ENCODE measurements around the gene PXMP4.
A peak's percentile ranks its signal among the peaks of the same experiment; 100 is the strongest.

Gene PXMP4

DNA sequence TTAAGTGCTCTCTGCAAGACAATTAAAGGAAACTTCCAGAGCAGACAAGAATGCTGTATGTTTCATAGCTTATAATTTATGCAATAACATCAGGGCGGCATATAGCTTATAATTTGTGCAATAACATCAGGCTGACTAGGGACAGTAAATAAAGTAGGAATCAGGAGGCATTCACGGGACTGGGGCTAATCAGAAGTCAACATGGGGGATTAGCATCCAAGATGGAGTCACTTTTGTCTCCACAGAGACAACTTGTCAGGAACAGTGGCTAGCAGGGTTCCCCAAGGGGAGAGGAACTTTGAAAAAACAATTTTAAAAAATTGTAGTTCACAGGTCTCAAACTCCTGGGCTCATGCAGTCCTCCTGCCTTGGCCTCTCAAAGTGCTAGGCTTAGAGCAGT, 8.4 kb upstream of the PXMP4 start:
- no peaks in the 10 kb centered on the region for H3K9me3 ChIP-seq (ENCODE audit: insufficient read depth, low read depth, low read length)
- H3K4me3 ChIP-seq (ENCODE audit: low read depth, low read length), result no peak overlapping the region
- H3K4me2 ChIP-seq (ENCODE audit: low read length), result no peak overlapping the region
- H4K12ac ChIP-seq (ENCODE audit: low read depth, low read length), result no peak overlapping the region
- no peak overlapping the region for H3K23ac ChIP-seq (ENCODE audit: low read length)
- peaks cover 5 to 12% of the 10 kb centered on the region in 2 experiments for H3K4me1 ChIP-seq (ENCODE audit: control insufficient read depth in 1 of 2, insufficient read depth in 2 of 2, low read length in 2 of 2)
- no peak overlapping the region for H3K18ac ChIP-seq (ENCODE audit: low read length)
- H3K9ac ChIP-seq (ENCODE audit: low read length), result no peak overlapping the region
- no peak overlapping the region for H2BK5ac ChIP-seq (ENCODE audit: low read depth, low read length, poor library complexity)
- no peak overlapping the region for H3K14ac ChIP-seq (ENCODE audit: low read length)
- H3K36me3 ChIP-seq (ENCODE audit: control insufficient read depth in 1 of 2, insufficient read depth in 2 of 2, low read length in 2 of 2), result no peaks in the 10 kb centered on the region
- no peak overlapping the region for H2AK5ac ChIP-seq (ENCODE audit: low read length)
- no CpG with 5 or more reads among the region's 2 CpGs for WGBS (ENCODE audit: extremely low coverage, insufficient coverage, insufficient read length)
- no peak overlapping the region for H3K4ac ChIP-seq (ENCODE audit: low read depth, low read length)
- no peak overlapping the region for H2AFZ ChIP-seq (ENCODE audit: insufficient read depth, low read length, poor library complexity)
- no peak overlapping the region for H4K91ac ChIP-seq (ENCODE audit: low read depth, low read length)
- H3K79me1 ChIP-seq (ENCODE audit: low read length), result peaks cover 12% of the 10 kb centered on the region
- DNase-seq, result peak in 1 of 2 donors; percentile 13
- H3K27ac ChIP-seq (ENCODE audit: low read depth, low read length), result no peak overlapping the region
- H3K79me2 ChIP-seq (ENCODE audit: control insufficient read depth, insufficient read depth, low read length, poor library complexity), result peaks cover 4% of the 10 kb centered on the region
- H2BK12ac ChIP-seq (ENCODE audit: low read length), result no peak overlapping the region
- H3K27me3 ChIP-seq (ENCODE audit: insufficient read depth, low read length), result no peaks in the 10 kb centered on the region
- no peak overlapping the region for H2BK120ac ChIP-seq (ENCODE audit: insufficient read depth, low read length, poor library complexity)
- no peak overlapping the region for H4K8ac ChIP-seq (ENCODE audit: low read depth, low read length)

DNA sequence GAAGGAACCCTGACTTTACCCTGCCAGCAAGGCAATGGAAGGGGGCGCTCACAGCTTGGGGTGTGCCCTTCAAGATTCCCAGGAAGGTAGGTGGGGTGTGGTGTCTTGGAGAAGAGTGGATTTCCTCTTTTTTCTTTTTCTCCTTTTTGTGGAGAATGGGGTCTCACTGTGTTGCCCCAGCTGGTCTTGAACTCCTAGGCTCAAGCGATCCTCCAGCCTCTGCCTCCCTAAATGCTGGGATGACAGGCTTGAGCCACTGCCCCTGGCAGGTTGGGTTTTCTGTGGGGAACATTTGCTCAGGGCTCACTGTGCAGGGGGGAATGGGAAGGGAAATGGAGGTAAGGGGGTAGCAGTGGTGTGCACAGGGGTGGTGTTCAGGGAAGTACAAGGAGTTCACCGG, 7.7 kb upstream of the PXMP4 start:
- no peak for DNase-seq
- Histone ChIP-seq H3K18ac (ENCODE audit: low read length) (no peak overlapping the region), H2BK120ac (ENCODE audit: insufficient read depth, low read length, poor library complexity) (no peak overlapping the region), H3K9me3 (ENCODE audit: insufficient read depth, low read depth, low read length) (no peaks in the 10 kb centered on the region), H3K27ac (ENCODE audit: low read depth, low read length) (no peak overlapping the region), H3K27me3 (ENCODE audit: insufficient read depth, low read length) (no peaks in the 10 kb centered on the region), H3K23ac (ENCODE audit: low read length) (no peak overlapping the region), H4K91ac (ENCODE audit: low read depth, low read length) (no peak overlapping the region), H3K79me2 (ENCODE audit: control insufficient read depth, insufficient read depth, low read length, poor library complexity) (peaks cover 4% of the 10 kb centered on the region), H3K14ac (ENCODE audit: low read length) (no peak overlapping the region), H3K4me1 (ENCODE audit: control insufficient read depth in 1 of 2, insufficient read depth in 2 of 2, low read length in 2 of 2) (peaks cover 2 to 10% of the 10 kb centered on the region in 2 experiments), H3K4me3 (ENCODE audit: low read depth, low read length) (no peak overlapping the region), H2BK5ac (ENCODE audit: low read depth, low read length, poor library complexity) (no peak overlapping the region), H3K4me2 (ENCODE audit: low read length) (no peak overlapping the region), H4K8ac (ENCODE audit: low read depth, low read length) (no peak overlapping the region), H2BK12ac (ENCODE audit: low read length) (no peak overlapping the region), H2AK5ac (ENCODE audit: low read length) (no peak overlapping the region), H3K79me1 (ENCODE audit: low read length) (peaks cover 10% of the 10 kb centered on the region), H3K36me3 (ENCODE audit: control insufficient read depth in 1 of 2, insufficient read depth in 2 of 2, low read length in 2 of 2) (no peaks in the 10 kb centered on the region), H2AFZ (ENCODE audit: insufficient read depth, low read length, poor library complexity) (no peak overlapping the region), H4K12ac (ENCODE audit: low read depth, low read length) (peak overlapping the region; percentile 16), H3K9ac (ENCODE audit: low read length) (no peak overlapping the region), H3K4ac (ENCODE audit: low read depth, low read length) (no peak overlapping the region)
- WGBS (ENCODE audit: extremely low coverage, insufficient coverage, insufficient read length), result no CpG with 5 or more reads among the region's 3 CpGs

DNA sequence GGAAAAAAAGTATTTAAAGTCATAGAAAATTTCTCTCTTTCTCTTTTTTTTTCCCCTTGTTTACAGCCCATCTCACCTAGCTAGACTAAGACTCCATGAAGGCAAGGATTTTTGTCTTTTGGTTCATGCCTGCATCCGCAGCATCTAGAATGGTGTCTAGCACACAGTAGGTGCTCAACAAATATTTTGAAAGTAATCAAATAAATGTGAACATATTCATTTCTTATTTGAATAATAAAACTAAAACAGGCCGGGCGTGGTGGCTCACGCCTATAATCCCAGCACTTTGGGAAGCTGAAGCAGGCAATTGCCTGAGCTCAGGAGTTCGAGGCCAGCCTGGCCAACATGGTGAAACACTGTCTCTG, 7.0 kb upstream of the PXMP4 start:
- Histone ChIP-seq H3K27ac (ENCODE audit: low read depth, low read length) (no peak overlapping the region), H2BK12ac (ENCODE audit: low read length) (no peak overlapping the region), H2BK120ac (ENCODE audit: insufficient read depth, low read length, poor library complexity) (no peak overlapping the region), H3K27me3 (ENCODE audit: insufficient read depth, low read length) (no peaks in the 10 kb centered on the region), H3K4ac (ENCODE audit: low read depth, low read length) (no peak overlapping the region), H3K9ac (ENCODE audit: low read length) (no peak overlapping the region), H3K36me3 (ENCODE audit: control insufficient read depth in 1 of 2, insufficient read depth in 2 of 2, low read length in 2 of 2) (no peaks in the 10 kb centered on the region), H4K12ac (ENCODE audit: low read depth, low read length) (no peak overlapping the region), H2BK5ac (ENCODE audit: low read depth, low read length, poor library complexity) (no peak overlapping the region), H3K9me3 (ENCODE audit: insufficient read depth, low read depth, low read length) (no peaks in the 10 kb centered on the region), H4K91ac (ENCODE audit: low read depth, low read length) (no peak overlapping the region), H3K14ac (ENCODE audit: low read length) (no peak overlapping the region), H3K79me1 (ENCODE audit: low read length) (peaks cover 3% of the 10 kb centered on the region), H2AFZ (ENCODE audit: insufficient read depth, low read length, poor library complexity) (no peak overlapping the region), H4K8ac (ENCODE audit: low read depth, low read length) (no peak overlapping the region), H3K79me2 (ENCODE audit: control insufficient read depth, insufficient read depth, low read length, poor library complexity) (no peaks in the 10 kb centered on the region), H3K4me1 (ENCODE audit: control insufficient read depth in 1 of 2, insufficient read depth in 2 of 2, low read length in 2 of 2) (peaks cover 2 to 5% of the 10 kb centered on the region in 2 experiments), H3K23ac (ENCODE audit: low read length) (no peak overlapping the region), H2AK5ac (ENCODE audit: low read length) (no peak overlapping the region), H3K4me3 (ENCODE audit: low read depth, low read length) (no peak overlapping the region), H3K4me2 (ENCODE audit: low read length) (no peak overlapping the region), H3K18ac (ENCODE audit: low read length) (no peak overlapping the region)
- no peak for DNase-seq
- no CpG with 5 or more reads among the region's 5 CpGs for WGBS (ENCODE audit: extremely low coverage, insufficient coverage, insufficient read length)

DNA sequence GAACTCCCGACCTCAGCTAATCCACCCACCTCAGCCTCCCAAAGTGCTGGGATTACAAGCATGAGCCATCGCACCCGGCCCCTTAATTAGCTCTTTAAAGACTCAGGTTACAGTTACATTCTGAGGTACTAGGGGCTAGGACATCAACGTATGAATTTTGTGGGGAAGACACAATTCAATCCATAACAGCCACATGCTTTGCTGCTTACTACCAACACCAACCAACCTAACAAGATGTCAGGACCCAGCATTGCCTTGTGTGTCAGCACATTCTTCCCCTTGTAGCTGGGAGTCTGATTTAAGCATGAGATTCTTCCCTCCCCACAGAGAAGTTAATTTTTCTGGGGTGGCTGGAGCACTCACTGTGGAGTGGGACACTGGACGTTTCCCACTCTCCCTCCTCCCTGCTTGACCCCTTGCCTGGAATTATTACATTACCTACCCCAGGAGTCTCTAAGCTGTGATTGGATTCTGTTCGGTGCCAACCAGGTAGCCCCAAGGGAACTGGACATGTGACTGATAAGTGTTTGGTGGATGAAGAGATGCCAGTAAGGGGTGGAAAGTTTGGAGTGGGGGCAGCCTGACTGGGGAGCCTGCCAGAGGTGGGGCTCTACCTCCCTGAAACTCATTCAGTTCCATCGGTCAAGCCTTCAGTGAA, 5.6 kb upstream of the PXMP4 start:
- Histone ChIP-seq H3K4me1 (ENCODE audit: control insufficient read depth in 1 of 2, insufficient read depth in 2 of 2, low read length in 2 of 2) (no peaks in the 10 kb centered on the region), H4K91ac (ENCODE audit: low read depth, low read length) (no peak overlapping the region), H4K12ac (ENCODE audit: low read depth, low read length) (no peak overlapping the region), H3K4me3 (ENCODE audit: low read depth, low read length) (no peak overlapping the region), H3K9me3 (ENCODE audit: insufficient read depth, low read depth, low read length) (no peaks in the 10 kb centered on the region), H3K4me2 (ENCODE audit: low read length) (no peak overlapping the region), H3K23ac (ENCODE audit: low read length) (no peak overlapping the region), H3K27ac (ENCODE audit: low read depth, low read length) (no peak overlapping the region), H4K8ac (ENCODE audit: low read depth, low read length) (no peak overlapping the region), H3K4ac (ENCODE audit: low read depth, low read length) (no peak overlapping the region), H3K36me3 (ENCODE audit: control insufficient read depth in 1 of 2, insufficient read depth in 2 of 2, low read length in 2 of 2) (no peaks in the 10 kb centered on the region), H2BK12ac (ENCODE audit: low read length) (no peak overlapping the region), H3K9ac (ENCODE audit: low read length) (no peak overlapping the region), H3K79me2 (ENCODE audit: control insufficient read depth, insufficient read depth, low read length, poor library complexity) (no peaks in the 10 kb centered on the region), H3K18ac (ENCODE audit: low read length) (no peak overlapping the region), H2BK120ac (ENCODE audit: insufficient read depth, low read length, poor library complexity) (no peak overlapping the region), H3K79me1 (ENCODE audit: low read length) (no peaks in the 10 kb centered on the region), H2AFZ (ENCODE audit: insufficient read depth, low read length, poor library complexity) (no peak overlapping the region), H2AK5ac (ENCODE audit: low read length) (no peak overlapping the region), H3K27me3 (ENCODE audit: insufficient read depth, low read length) (no peaks in the 10 kb centered on the region), H3K14ac (ENCODE audit: low read length) (no peak overlapping the region), H2BK5ac (ENCODE audit: low read depth, low read length, poor library complexity) (no peak overlapping the region)
- peak; percentile 58 to 79 for DNase-seq
- no CpG with 5 or more reads among the region's 7 CpGs for WGBS (ENCODE audit: extremely low coverage, insufficient coverage, insufficient read length)
